ENCODE results near the gene OSBPL5.

DNA sequence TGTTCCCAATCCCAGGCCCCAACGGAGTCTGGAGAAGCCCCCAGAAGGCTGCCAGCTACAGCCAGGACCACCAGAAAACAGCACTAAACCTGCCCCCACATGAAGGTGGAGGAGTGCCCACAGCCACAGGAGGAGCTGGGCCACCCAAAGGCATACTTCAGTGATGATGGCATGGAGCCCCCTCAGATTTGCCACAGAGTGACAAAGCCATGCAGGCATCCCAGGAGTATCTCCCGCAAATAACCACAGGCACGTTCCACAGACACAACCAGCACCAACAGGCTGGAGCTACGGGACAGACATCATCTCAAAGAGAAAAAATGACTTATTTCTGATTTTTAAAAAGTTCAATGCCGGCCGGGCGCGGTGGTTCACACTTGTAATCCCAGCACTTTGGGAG lies 118.5 kb downstream of the OSBPL5 start:
- TF ChIP-seq, protein P1, sequence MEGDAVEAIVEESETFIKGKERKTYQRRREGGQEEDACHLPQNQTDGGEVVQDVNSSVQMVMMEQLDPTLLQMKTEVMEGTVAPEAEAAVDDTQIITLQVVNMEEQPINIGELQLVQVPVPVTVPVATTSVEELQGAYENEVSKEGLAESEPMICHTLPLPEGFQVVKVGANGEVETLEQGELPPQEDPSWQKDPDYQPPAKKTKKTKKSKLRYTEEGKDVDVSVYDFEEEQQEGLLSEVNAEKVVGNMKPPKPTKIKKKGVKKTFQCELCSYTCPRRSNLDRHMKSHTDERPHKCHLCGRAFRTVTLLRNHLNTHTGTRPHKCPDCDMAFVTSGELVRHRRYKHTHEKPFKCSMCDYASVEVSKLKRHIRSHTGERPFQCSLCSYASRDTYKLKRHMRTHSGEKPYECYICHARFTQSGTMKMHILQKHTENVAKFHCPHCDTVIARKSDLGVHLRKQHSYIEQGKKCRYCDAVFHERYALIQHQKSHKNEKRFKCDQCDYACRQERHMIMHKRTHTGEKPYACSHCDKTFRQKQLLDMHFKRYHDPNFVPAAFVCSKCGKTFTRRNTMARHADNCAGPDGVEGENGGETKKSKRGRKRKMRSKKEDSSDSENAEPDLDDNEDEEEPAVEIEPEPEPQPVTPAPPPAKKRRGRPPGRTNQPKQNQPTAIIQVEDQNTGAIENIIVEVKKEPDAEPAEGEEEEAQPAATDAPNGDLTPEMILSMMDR (IDR thresholded peaks at IDR 0.05): no peak
- no peak for TF ChIP-seq EZH2 (IDR thresholded peaks at IDR 0.05)
- TF ChIP-seq EZH2phosphoT487 (IDR thresholded peaks at IDR 0.05): no peak
